ENCODE results near the gene TRAPPC3L. TPM values are rescaled to one million over a fixed set of nuclear protein-coding genes. Genes with fewer than 3 reads are reported as not detected.
A peak's percentile ranks its signal among the peaks of the same experiment; 100 is the strongest.

The TRAPPC3L gene
- polyA plus RNA-seq, 1 of the 3 experiments (the other 2 are of a cell fraction), result 0.03 TPM

DNA sequence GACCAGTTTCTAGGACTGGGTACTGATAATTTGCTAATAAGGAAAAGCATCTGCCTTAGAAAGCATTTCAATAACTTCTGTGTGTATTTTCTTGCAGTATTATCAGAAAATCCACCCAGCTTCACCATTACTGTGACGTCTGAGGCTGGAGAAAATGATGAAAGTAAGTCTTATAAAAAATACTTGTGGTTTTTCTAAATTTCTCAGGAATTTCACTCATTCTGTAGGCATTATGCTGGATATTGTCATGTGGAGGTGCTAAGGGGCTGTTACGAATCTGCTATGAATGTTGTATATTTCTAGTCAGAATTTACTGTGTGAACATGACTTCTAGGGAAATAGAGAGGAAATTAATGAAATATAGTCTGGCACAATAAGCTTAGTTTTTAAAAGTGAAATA, 34.7 kb upstream of the TRAPPC3L start:
- H3K4me2 ChIP-seq, result no peak overlapping the region
- no peaks in the 10 kb centered on the region for H3K9me3 ChIP-seq
- peaks cover 60 to 69% of the 10 kb centered on the region in 2 experiments for H3K36me3 ChIP-seq (replicated peaks in 1 of 2; ENCODE audit: control insufficient read depth in 1 of 2, insufficient read depth in 2 of 2, low read length in 1 of 2)
- ChIA-PET CTCF (interaction anchor here (1.0 to 1.6 kb wide), 3 partner anchors 15 to 364 kb away, joined by 3 to 8 read pairs (median 3); no protein-coding TSS in a partner anchor), POLR2A (no interaction called here)
- peaks cover 12% of the 10 kb centered on the region for H3F3A ChIP-seq (replicated peaks; ENCODE audit: insufficient read depth)
- H2AFZ ChIP-seq (ENCODE audit: low read depth), result no peak overlapping the region; the same call in 1 of the 2 replicates
- TF ChIP-seq, protein P1, sequence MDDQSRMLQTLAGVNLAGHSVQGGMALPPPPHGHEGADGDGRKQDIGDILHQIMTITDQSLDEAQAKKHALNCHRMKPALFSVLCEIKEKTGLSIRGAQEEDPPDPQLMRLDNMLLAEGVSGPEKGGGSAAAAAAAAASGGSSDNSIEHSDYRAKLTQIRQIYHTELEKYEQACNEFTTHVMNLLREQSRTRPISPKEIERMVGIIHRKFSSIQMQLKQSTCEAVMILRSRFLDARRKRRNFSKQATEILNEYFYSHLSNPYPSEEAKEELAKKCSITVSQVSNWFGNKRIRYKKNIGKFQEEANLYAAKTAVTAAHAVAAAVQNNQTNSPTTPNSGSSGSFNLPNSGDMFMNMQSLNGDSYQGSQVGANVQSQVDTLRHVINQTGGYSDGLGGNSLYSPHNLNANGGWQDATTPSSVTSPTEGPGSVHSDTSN (IDR thresholded peaks at IDR 0.05), result no peak
- no peak for TF ChIP-seq FOXJ3 (CRISPR knock-in tag; IDR thresholded peaks at IDR 0.05)
- TF ChIP-seq MEF2A (IDR thresholded peaks at IDR 0.05; ENCODE audit: borderline replicate concordance, low read depth), result no peak
- TF ChIP-seq FOXM1 (IDR thresholded peaks at IDR 0.05; ENCODE audit: low read depth), result no peak
- TF ChIP-seq, protein P2, sequence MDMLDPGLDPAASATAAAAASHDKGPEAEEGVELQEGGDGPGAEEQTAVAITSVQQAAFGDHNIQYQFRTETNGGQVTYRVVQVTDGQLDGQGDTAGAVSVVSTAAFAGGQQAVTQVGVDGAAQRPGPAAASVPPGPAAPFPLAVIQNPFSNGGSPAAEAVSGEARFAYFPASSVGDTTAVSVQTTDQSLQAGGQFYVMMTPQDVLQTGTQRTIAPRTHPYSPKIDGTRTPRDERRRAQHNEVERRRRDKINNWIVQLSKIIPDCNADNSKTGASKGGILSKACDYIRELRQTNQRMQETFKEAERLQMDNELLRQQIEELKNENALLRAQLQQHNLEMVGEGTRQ (IDR thresholded peaks at IDR 0.05; ENCODE audit: borderline replicate concordance, low read depth, low read length), result no peak
- TF ChIP-seq NFIC (IDR thresholded peaks at IDR 0.05; ENCODE audit: borderline replicate concordance), result no peak
- TF ChIP-seq, protein P3, sequence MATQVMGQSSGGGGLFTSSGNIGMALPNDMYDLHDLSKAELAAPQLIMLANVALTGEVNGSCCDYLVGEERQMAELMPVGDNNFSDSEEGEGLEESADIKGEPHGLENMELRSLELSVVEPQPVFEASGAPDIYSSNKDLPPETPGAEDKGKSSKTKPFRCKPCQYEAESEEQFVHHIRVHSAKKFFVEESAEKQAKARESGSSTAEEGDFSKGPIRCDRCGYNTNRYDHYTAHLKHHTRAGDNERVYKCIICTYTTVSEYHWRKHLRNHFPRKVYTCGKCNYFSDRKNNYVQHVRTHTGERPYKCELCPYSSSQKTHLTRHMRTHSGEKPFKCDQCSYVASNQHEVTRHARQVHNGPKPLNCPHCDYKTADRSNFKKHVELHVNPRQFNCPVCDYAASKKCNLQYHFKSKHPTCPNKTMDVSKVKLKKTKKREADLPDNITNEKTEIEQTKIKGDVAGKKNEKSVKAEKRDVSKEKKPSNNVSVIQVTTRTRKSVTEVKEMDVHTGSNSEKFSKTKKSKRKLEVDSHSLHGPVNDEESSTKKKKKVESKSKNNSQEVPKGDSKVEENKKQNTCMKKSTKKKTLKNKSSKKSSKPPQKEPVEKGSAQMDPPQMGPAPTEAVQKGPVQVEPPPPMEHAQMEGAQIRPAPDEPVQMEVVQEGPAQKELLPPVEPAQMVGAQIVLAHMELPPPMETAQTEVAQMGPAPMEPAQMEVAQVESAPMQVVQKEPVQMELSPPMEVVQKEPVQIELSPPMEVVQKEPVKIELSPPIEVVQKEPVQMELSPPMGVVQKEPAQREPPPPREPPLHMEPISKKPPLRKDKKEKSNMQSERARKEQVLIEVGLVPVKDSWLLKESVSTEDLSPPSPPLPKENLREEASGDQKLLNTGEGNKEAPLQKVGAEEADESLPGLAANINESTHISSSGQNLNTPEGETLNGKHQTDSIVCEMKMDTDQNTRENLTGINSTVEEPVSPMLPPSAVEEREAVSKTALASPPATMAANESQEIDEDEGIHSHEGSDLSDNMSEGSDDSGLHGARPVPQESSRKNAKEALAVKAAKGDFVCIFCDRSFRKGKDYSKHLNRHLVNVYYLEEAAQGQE (IDR thresholded peaks at IDR 0.05; ENCODE audit: low read depth, low read length), result no peak
- TF ChIP-seq YY1 (IDR thresholded peaks at IDR 0.05; ENCODE audit: low read depth), result no peak
- no peak for TF ChIP-seq JUND (IDR thresholded peaks at IDR 0.05)
- TF ChIP-seq, protein P4, sequence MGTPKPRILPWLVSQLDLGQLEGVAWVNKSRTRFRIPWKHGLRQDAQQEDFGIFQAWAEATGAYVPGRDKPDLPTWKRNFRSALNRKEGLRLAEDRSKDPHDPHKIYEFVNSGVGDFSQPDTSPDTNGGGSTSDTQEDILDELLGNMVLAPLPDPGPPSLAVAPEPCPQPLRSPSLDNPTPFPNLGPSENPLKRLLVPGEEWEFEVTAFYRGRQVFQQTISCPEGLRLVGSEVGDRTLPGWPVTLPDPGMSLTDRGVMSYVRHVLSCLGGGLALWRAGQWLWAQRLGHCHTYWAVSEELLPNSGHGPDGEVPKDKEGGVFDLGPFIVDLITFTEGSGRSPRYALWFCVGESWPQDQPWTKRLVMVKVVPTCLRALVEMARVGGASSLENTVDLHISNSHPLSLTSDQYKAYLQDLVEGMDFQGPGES (IDR thresholded peaks at IDR 0.05; ENCODE audit: low read depth, low read length), result no peak
- TF ChIP-seq, protein P5, sequence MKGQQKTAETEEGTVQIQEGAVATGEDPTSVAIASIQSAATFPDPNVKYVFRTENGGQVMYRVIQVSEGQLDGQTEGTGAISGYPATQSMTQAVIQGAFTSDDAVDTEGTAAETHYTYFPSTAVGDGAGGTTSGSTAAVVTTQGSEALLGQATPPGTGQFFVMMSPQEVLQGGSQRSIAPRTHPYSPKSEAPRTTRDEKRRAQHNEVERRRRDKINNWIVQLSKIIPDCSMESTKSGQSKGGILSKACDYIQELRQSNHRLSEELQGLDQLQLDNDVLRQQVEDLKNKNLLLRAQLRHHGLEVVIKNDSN (IDR thresholded peaks at IDR 0.05; ENCODE audit: borderline replicate concordance, low read depth), result no peak
- no peak for TF ChIP-seq MXI1 (IDR thresholded peaks at IDR 0.05; ENCODE audit: low read depth, low read length)
- no peak for DNase-seq
- H4K20me1 ChIP-seq (ENCODE audit: insufficient read depth), result no peaks in the 10 kb centered on the region
- H3K27ac ChIP-seq (ENCODE audit: low read depth in 2 of 2, low read length in 1 of 2), result peak overlapping the region in 1 of 2 experiments; percentile 69; a peak in 3 of 4 replicates
- WGBS (ENCODE audit: low lambda C conversion rate), result 52% methylated on average over 2 of the region's 2 CpGs
- H3K9ac ChIP-seq, result no peak overlapping the region
- H3K4me1 ChIP-seq (ENCODE audit: control insufficient read depth in 1 of 2, insufficient read depth in 2 of 2, low read depth in 1 of 2, low read length in 1 of 2), result peaks cover 0 to 6% of the 10 kb centered on the region in 2 experiments; a peak in 2 of 4 replicates
- no peak overlapping the region for H3K4me3 ChIP-seq (ENCODE audit: low read depth in 2 of 2, low read length in 1 of 2)
- H3K27me3 ChIP-seq (ENCODE audit: insufficient read depth), result no peaks in the 10 kb centered on the region
- H3K9me2 ChIP-seq, result no peaks in the 10 kb centered on the region
- peaks cover 51% of the 10 kb centered on the region for H3K79me2 ChIP-seq (ENCODE audit: insufficient read depth)
